K562 (cell line): ENCODE measurements around the gene NLRP5. TPM values are rescaled to one million over a fixed set of nuclear protein-coding genes. Genes with fewer than 3 reads are reported as not detected.

Experiments
- ATAC-seq: fragments of 200-7000 bp; cut with Tn5 transposase; 3 replicates; pipeline ENCODE4 v1.9.1; 2020; ENCODE audit warnings: moderate library complexity
- BruUV-seq: library from RNA; stranded (reverse); fragments of 400-500 nt; replicated peaks from 2 replicates; lab custom pipeline; 2021; lab: Mats Ljungman, UMichigan
- CTCF ChIA-PET: fragments of 300-600 bp; formaldehyde crosslinking; extraction: SDS; loops from one replicate; lab custom pipeline; 2021; ENCODE audit warnings: low intra/inter-chr PET ratio; lab: Yijun Ruan, JAX
- POLR2A ChIA-PET: fragments of 300-600, 350-650 bp; sonication (Branson Sonifier 250); formaldehyde crosslinking; extraction: SDS; loops from one replicate; lab custom pipeline; 2021; ENCODE audit warnings: antibody characterized with exemption, inconsistent platforms; lab: Yijun Ruan, JAX
- DNase-seq, 4 experiments: peaks; one replicate each; pipeline versions ENCODE4 v3.0.0 to v3.0.0-alpha.2; 2011 to 2018; ENCODE audit warnings: low spot score in 3 of 4, mixed read lengths in 3 of 4; ENCODE audit errors: extremely low read depth in 1 of 4
- FAIRE-seq: peaks from 2 replicates; lab custom pipeline; 2011; peaks lifted over from hg19 to GRCh38; lab: Jason Lieb, UNC
- H2AFZ ChIP-seq: 2 replicates; pipeline ENCODE4 v1.6.0; 2011; ENCODE audit warnings: low read depth, low read length, control low read depth, inconsistent platforms
- H3K27ac ChIP-seq: fragments of 200-600 bp; 3 replicates; pipeline ENCODE4 v1.8.0; 2011; ENCODE audit warnings: low read depth, mild to moderate bottlenecking, control low read depth, inconsistent platforms, low read length, moderate library complexity, mixed read lengths; ENCODE audit errors: extremely low read depth
- H3K27me3 ChIP-seq, 2 experiments: fragments of 300-600 bp in 1 of 2; 2 replicates in 1 of 2; 3 replicates in 1 of 2; pipeline versions ENCODE4 v1.6.0 to v1.8.0; 2011; ENCODE audit warnings: inconsistent platforms in 2 of 2, low read length in 2 of 2, mild to moderate bottlenecking in 1 of 2, mixed read lengths in 1 of 2, moderate library complexity in 1 of 2; ENCODE audit not compliant: control insufficient read depth in 2 of 2, insufficient read depth in 2 of 2
- H3K36me3 ChIP-seq: fragments of 300-600 bp; 3 replicates; pipeline ENCODE4 v1.8.0; 2011; ENCODE audit warnings: mild to moderate bottlenecking, low read length, inconsistent platforms; ENCODE audit not compliant: control insufficient read depth, insufficient read depth
- H3K4me1 ChIP-seq, 2 experiments: fragments of 200-600 bp in 1 of 2; replicated peaks in 1 of 2; 2 replicates in 1 of 2; 3 replicates in 1 of 2; pipeline versions ENCODE4 v1.5.1 to v1.8.0; 2011; ENCODE audit warnings: inconsistent platforms in 2 of 2, low read length in 2 of 2, mild to moderate bottlenecking in 1 of 2, mixed read lengths in 1 of 2, moderate library complexity in 1 of 2; ENCODE audit not compliant: control insufficient read depth in 2 of 2, insufficient read depth in 2 of 2
- H3K4me2 ChIP-seq: 2 replicates; pipeline ENCODE4 v1.6.1; 2011; ENCODE audit warnings: low read length, control low read depth, inconsistent platforms, mixed read lengths; ENCODE audit not compliant: insufficient read depth
- H3K4me3 ChIP-seq: fragments of 200-600 bp; sonication (generic), shearing (Covaris generic); 2 replicates; pipeline ENCODE4 v1.5.1; 2016; ENCODE audit warnings: control low read depth, inconsistent platforms
- H3K79me2 ChIP-seq: fragments of 200-600 bp; 3 replicates; pipeline ENCODE4 v1.8.0; 2011; ENCODE audit warnings: low read length, inconsistent platforms; ENCODE audit not compliant: control insufficient read depth, insufficient read depth
- H3K9ac ChIP-seq, 2 experiments: 2 replicates each; pipeline versions ENCODE4 v1.6.0 to v1.6.1; 2011; ENCODE audit warnings: low read depth in 2 of 2, low read length in 2 of 2, control low read depth in 1 of 2, inconsistent platforms in 1 of 2, mild to moderate bottlenecking in 1 of 2, mixed read lengths in 1 of 2; ENCODE audit not compliant: insufficient read depth in 1 of 2
- H3K9me1 ChIP-seq: one replicate; pipeline ENCODE4 v1.6.0; 2011; ENCODE audit warnings: inconsistent platforms, mild to moderate bottlenecking, low read length, moderate library complexity; ENCODE audit not compliant: control insufficient read depth, insufficient read depth
- H3K9me3 ChIP-seq: replicated peaks from 2 replicates; pipeline ENCODE4 v1.5.1; 2011; ENCODE audit warnings: low read depth, low read length, inconsistent platforms; ENCODE audit not compliant: control insufficient read depth, insufficient read depth
- H4K20me1 ChIP-seq: replicated peaks from 2 replicates; pipeline ENCODE4 v1.6.1; 2011; ENCODE audit warnings: low read length, inconsistent platforms, mixed read lengths; ENCODE audit not compliant: control insufficient read depth, insufficient read depth
- ARID2 ChIP-seq: fragments of 450-650 bp; IDR thresholded peaks from 2 replicates; pipeline ENCODE4 v1.6.1; 2017; ENCODE audit warnings: antibody characterized with exemption, mild to moderate bottlenecking
- HDGF ChIP-seq: fragments of 450-650 bp; IDR thresholded peaks from 2 replicates; pipeline ENCODE4 v1.6.1; 2016
- KLF16 ChIP-seq: IDR thresholded peaks from 2 replicates; pipeline ENCODE4 v1.6.1; 2016; ENCODE audit warnings: antibody characterized with exemption
- PHF8 ChIP-seq: fragments of 200-600 bp; sonication (generic); IDR thresholded peaks from 2 replicates; pipeline ENCODE4 v1.6.1; 2012; ENCODE audit warnings: mixed run types, mild to moderate bottlenecking, inconsistent platforms, low read length, moderate library complexity, borderline replicate concordance
- POLR3G ChIP-seq: IDR thresholded peaks from 2 replicates; pipeline ENCODE4 v1.6.1; 2011; ENCODE audit not compliant: insufficient read length, insufficient replicate concordance; ENCODE audit errors: extremely low read depth
- POU5F1 ChIP-seq: fragments of 150-350 bp; IDR thresholded peaks from 2 replicates; pipeline ENCODE4 v1.6.1; 2014; ENCODE audit warnings: borderline replicate concordance, low read length, low read depth, mild to moderate bottlenecking; ENCODE audit not compliant: partially characterized antibody
- PTTG1 ChIP-seq: fragments of 450-650 bp; IDR thresholded peaks from 2 replicates; pipeline ENCODE4 v1.6.1; 2016; ENCODE audit warnings: low read depth, mild to moderate bottlenecking, missing genetic modification characterization, missing compliant biosample characterization
- SIN3A ChIP-seq, 2 experiments: fragments of 150-350 bp in 1 of 2; IDR thresholded peaks; 2 replicates each; pipeline ENCODE4 v1.6.1; 2011 to 2016; ENCODE audit warnings: borderline replicate concordance in 2 of 2, low read depth in 2 of 2, low read length in 2 of 2, mild to moderate bottlenecking in 2 of 2, moderate library complexity in 2 of 2; ENCODE audit not compliant: control insufficient read depth in 1 of 2
- TARDBP ChIP-seq: fragments of 450-650 bp; IDR thresholded peaks from 2 replicates; pipeline ENCODE4 v1.6.1; 2016
- ZNF551 ChIP-seq: fragments of 250-450 bp; sonication (Bioruptor Pico); IDR thresholded peaks from 2 replicates; pipeline ENCODE4 v1.5.0; 2021; ENCODE audit warnings: mild to moderate bottlenecking, moderate library complexity
- ZNF583 ChIP-seq: fragments of 250-450 bp; sonication (Bioruptor Pico); IDR thresholded peaks from 2 replicates; pipeline ENCODE4 v1.4.0; 2020
- ZNF644 ChIP-seq: fragments of 200-800 bp; sonication (Bioruptor generic); IDR thresholded peaks from 2 replicates; pipeline ENCODE4 v1.6.1; 2016; ENCODE audit warnings: low read depth, missing genetic modification characterization, missing compliant biosample characterization
- WGBS: fragments of 100-300 bp; shearing (Covaris generic); methylation state at CpG from one replicate; pipeline ENCODE4 v1.1.6; 2016; ENCODE audit warnings: low coverage, mixed read lengths; ENCODE audit not compliant: insufficient coverage; ENCODE audit errors: missing lambda C conversion rate; 5-methylcytosine and 5-hydroxymethylcytosine counted together
- in situ Hi-C: fragments of 300-500 bp; cut with MboI; formaldehyde crosslinking; loops from 4 replicates; pipeline ENCODE4 v1.15.0; 2018; ENCODE audit warnings: inconsistent platforms, mixed read lengths
- intact Hi-C: fragments of 100-400 bp; cut with micrococcal nuclease; formaldehyde crosslinking; loops from 2 replicates; pipeline ENCODE4 v1.14.2; 2022
- polyA plus RNA-seq, 8 experiments: library from polyadenylated mRNA; depleted of rRNA in 4 of 8; stranded (reverse) in 5 of 8; unstranded in 3 of 8; fragments of >200 nt; fragmentation: Nextera tagmentation in 2 of 8; fragmentation: Illumina TruSeq in 1 of 8; extraction: Ambion mirVana in 2 of 8; extraction: Trizol in 1 of 8; gene quantifications; 2 replicates each; pipeline versions ENCODE4 v1.2.1 to v1.2.3, GENCODE V29; 2011 to 2014; ENCODE audit warnings: inconsistent platforms in 1 of 8, missing spikeins in 1 of 8
- total RNA-seq, 7 experiments: library from RNA; depleted of rRNA in 6 of 7; stranded (reverse); fragments of >200 nt in 6 of 7; fragmentation: Illumina TruSeq in 2 of 7; extraction: Trizol in 2 of 7; gene quantifications; 2 replicates each; pipeline versions ENCODE4 v1.2.1 to v1.2.3, GENCODE V29; 2011 to 2021; ENCODE audit warnings: low replicate concordance in 1 of 7
- TF ChIP-seq, protein P1 (sequence below): fragments of 450-650 bp; IDR thresholded peaks from 2 replicates; pipeline ENCODE4 v1.6.1; 2018; ENCODE audit warnings: mild to moderate bottlenecking, low read depth; ENCODE audit not compliant: partially characterized antibody
- TF ChIP-seq, protein P2 (sequence below): fragments of 250-450 bp; sonication (Bioruptor Pico); IDR thresholded peaks from 2 replicates; pipeline ENCODE4 v1.8.0; 2021; ENCODE audit warnings: borderline replicate concordance, mild to moderate bottlenecking, moderate library complexity; ENCODE audit not compliant: poor library complexity, severe bottlenecking
- TF ChIP-seq, protein P3 (sequence below): fragments of 200-800 bp; sonication (Bioruptor generic); IDR thresholded peaks from 2 replicates; pipeline ENCODE4 v1.6.1; 2017; ENCODE audit warnings: missing genetic modification characterization, missing compliant biosample characterization

NLRP5 gene
- total and polyA plus RNA-seq, 9 of the 15 experiments (the other 6 are each of a cell fraction or from before 2014, with no cell fraction given), result 0.04 to 0.07 TPM; not detected in 7

DNA sequence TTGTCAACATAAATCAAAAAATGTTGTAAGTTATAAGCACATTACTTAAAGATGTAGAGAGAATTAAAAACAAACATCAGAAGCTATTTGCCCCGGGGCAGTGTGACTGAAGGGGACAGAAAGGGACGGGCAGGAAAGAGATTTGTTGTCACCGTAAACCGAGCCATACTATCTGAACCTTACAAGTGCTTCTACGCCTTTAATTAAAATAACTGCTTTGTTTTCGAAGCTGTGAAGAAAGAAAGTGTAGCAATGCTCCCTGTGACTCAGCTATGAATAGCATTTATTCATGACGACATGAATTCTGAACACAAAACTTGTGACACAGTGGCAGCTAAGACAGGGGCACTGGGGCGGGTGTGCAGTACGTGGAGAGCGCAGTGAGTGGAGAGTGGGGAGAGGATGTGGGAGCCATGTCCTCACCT, 104.5 kb downstream of the NLRP5 start:
- H3K27ac ChIP-seq, result no peak overlapping the region
- no peak for FAIRE-seq
- H3K4me2 ChIP-seq, result no peak overlapping the region
- H4K20me1 ChIP-seq, result no peaks in the 10 kb centered on the region
- intact Hi-C loops (no loop called here), in situ Hi-C loops (no loop called here)
- H3K9ac ChIP-seq, result no peak overlapping the region
- H3K9me1 ChIP-seq, result no peaks in the 10 kb centered on the region
- no peak overlapping the region for H3K4me3 ChIP-seq
- H3K27me3 ChIP-seq, result no peaks in the 10 kb centered on the region
- ChIA-PET POLR2A (interaction anchor here (0.6 kb wide), 1 partner anchor 444 kb away, joined by 4 read pairs; no protein-coding TSS in a partner anchor), CTCF (no interaction called here)
- H3K9me3 ChIP-seq, result peaks cover 15% of the 10 kb centered on the region
- BruUV-seq, result no TSS peak
- ATAC-seq, result no peak
- H2AFZ ChIP-seq, result no peak overlapping the region
- no peak for DNase-seq
- H3K4me1 ChIP-seq, result peaks cover 0 to 11% of the 10 kb centered on the region in 2 experiments; a peak in 1 of 5 replicates
- peaks cover 54% of the 10 kb centered on the region for H3K79me2 ChIP-seq
- no peak for TF ChIP-seq ZNF644
- TF ChIP-seq KLF16, result no peak
- TF ChIP-seq, protein P1, sequence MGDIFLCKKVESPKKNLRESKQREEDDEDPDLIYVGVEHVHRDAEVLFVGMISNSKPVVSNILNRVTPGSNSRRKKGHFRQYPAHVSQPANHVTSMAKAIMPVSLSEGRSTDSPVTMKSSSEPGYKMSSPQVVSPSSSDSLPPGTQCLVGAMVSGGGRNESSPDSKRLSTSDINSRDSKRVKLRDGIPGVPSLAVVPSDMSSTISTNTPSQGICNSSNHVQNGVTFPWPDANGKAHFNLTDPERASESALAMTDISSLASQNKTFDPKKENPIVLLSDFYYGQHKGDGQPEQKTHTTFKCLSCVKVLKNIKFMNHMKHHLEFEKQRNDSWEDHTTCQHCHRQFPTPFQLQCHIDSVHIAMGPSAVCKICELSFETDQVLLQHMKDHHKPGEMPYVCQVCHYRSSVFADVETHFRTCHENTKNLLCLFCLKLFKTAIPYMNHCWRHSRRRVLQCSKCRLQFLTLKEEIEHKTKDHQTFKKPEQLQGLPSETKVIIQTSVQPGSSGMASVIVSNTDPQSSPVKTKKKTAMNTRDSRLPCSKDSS, result no peak
- TF ChIP-seq ZNF551 (CRISPR knock-in tag), result no peak
- no peak for TF ChIP-seq PTTG1 (tag)
- TF ChIP-seq, protein P2, sequence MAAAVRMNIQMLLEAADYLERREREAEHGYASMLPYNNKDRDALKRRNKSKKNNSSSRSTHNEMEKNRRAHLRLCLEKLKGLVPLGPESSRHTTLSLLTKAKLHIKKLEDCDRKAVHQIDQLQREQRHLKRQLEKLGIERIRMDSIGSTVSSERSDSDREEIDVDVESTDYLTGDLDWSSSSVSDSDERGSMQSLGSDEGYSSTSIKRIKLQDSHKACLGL (CRISPR knock-in tag), result no peak
- TF ChIP-seq POLR3G, result no peak
- TF ChIP-seq SIN3A (IDR thresholded peaks at IDR 0.05; ENCODE audit: borderline replicate concordance in 2 of 2, control insufficient read depth in 1 of 2, low read depth in 2 of 2, low read length in 2 of 2), result no peak
- no peak for TF ChIP-seq ZNF583 (CRISPR knock-in tag)
- TF ChIP-seq, protein P3, sequence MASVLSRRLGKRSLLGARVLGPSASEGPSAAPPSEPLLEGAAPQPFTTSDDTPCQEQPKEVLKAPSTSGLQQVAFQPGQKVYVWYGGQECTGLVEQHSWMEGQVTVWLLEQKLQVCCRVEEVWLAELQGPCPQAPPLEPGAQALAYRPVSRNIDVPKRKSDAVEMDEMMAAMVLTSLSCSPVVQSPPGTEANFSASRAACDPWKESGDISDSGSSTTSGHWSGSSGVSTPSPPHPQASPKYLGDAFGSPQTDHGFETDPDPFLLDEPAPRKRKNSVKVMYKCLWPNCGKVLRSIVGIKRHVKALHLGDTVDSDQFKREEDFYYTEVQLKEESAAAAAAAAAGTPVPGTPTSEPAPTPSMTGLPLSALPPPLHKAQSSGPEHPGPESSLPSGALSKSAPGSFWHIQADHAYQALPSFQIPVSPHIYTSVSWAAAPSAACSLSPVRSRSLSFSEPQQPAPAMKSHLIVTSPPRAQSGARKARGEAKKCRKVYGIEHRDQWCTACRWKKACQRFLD (CRISPR knock-in tag), result no peak
- TF ChIP-seq HDGF, result no peak
- no peak for TF ChIP-seq PHF8
- TF ChIP-seq TARDBP, result no peak
- TF ChIP-seq POU5F1, result no peak
- no peak for TF ChIP-seq ARID2
- TF ChIP-seq, all 486 proteins: peak for 0
- peaks cover 66% of the 10 kb centered on the region; the same call in 2 of the 3 replicates for H3K36me3 ChIP-seq
- over 99% methylated on average over 10 of the region's 10 CpGs for WGBS
